PC-3 (cell line): ENCODE results near the gene CPLX1. TPM values are rescaled to one million over a fixed set of nuclear protein-coding genes. Genes with fewer than 3 reads are reported as not detected.

Experiments
- ATAC-seq: fragments of 200-7000 bp; cut with Tn5 transposase; 2 replicates; pipeline ENCODE4 v1.9.1; 2020; ENCODE audit warnings: mild to moderate bottlenecking, moderate library complexity
- BruUV-seq: library from RNA; stranded (reverse); fragments of 400-500 nt; replicated peaks from 2 replicates; lab custom pipeline; 2021; lab: Mats Ljungman, UMichigan
- CTCF ChIA-PET: fragments of 300-600 bp; sonication (Branson Sonifier 250); formaldehyde crosslinking; loops from one replicate; lab custom pipeline; 2022; ENCODE audit warnings: antibody characterized with exemption; lab: Charles Lee
- POLR2A ChIA-PET: fragments of 300-600 bp; sonication (Branson Sonifier 250); formaldehyde crosslinking; loops from one replicate; lab custom pipeline; 2022; ENCODE audit warnings: antibody characterized with exemption; ENCODE audit not compliant: unreplicated experiment; lab: Charles Lee
- DNase-seq: peaks from one replicate; pipeline ENCODE4 v3.0.0-alpha.2; 2015
- H2AFZ ChIP-seq: fragments of 300-600 bp; sonication (generic); 2 replicates; pipeline ENCODE4 v1.6.0; 2016; ENCODE audit warnings: antibody characterized with exemption, low read length
- H3F3A ChIP-seq: fragments of 300-600 bp; sonication (generic); one replicate; pipeline ENCODE4 v1.6.0; 2017; ENCODE audit warnings: antibody characterized with exemption, low read length, control low read depth, mild to moderate bottlenecking; ENCODE audit not compliant: unreplicated experiment
- H3K27ac ChIP-seq: fragments of 300-600 bp; sonication (generic); 2 replicates; pipeline ENCODE4 v1.5.1; 2016; ENCODE audit warnings: mild to moderate bottlenecking, low read length
- H3K27me3 ChIP-seq: fragments of 300-600 bp; sonication (generic); 2 replicates; pipeline ENCODE4 v1.6.1; 2016; ENCODE audit warnings: low read length, mixed read lengths
- H3K36me3 ChIP-seq: fragments of 300-600 bp; sonication (generic); 2 replicates; pipeline ENCODE4 v1.6.1; 2016; ENCODE audit warnings: low read depth, mixed run types, low read length, mixed read lengths
- H3K4me1 ChIP-seq: fragments of 300-600 bp; sonication (generic); 2 replicates; pipeline ENCODE4 v1.5.1; 2016; ENCODE audit warnings: low read length; ENCODE audit not compliant: insufficient read depth
- H3K4me2 ChIP-seq: fragments of 300-600 bp; sonication (generic); 2 replicates; pipeline ENCODE4 v1.6.0; 2016; ENCODE audit warnings: low read length
- H3K4me3 ChIP-seq: fragments of 300-600 bp; sonication (generic); 2 replicates; pipeline ENCODE4 v1.5.1; 2016; ENCODE audit warnings: mild to moderate bottlenecking, low read length, mixed read lengths
- H3K79me2 ChIP-seq: fragments of 300-600 bp; sonication (generic); 2 replicates; pipeline ENCODE4 v1.6.1; 2017; ENCODE audit warnings: low read length, mixed read lengths
- H3K9ac ChIP-seq: fragments of 300-600 bp; sonication (generic); 2 replicates; pipeline ENCODE4 v1.6.0; 2016; ENCODE audit warnings: mild to moderate bottlenecking, low read length
- H3K9me2 ChIP-seq: fragments of 300-600 bp; sonication (generic); replicated peaks from 2 replicates; pipeline ENCODE4 v1.6.1; 2016; ENCODE audit warnings: mixed run types, low read length, mixed read lengths
- H3K9me3 ChIP-seq: fragments of 300-600 bp; sonication (generic); 2 replicates; pipeline ENCODE4 v1.6.1; 2016; ENCODE audit warnings: low read length, mixed read lengths
- H4K20me1 ChIP-seq: fragments of 300-600 bp; sonication (generic); 2 replicates; pipeline ENCODE4 v1.6.1; 2016; ENCODE audit warnings: low read length, mixed read lengths
- CTCF ChIP-seq: fragments of 300-600 bp; sonication (generic); conservative IDR thresholded peaks from 2 replicates; pipeline ENCODE4 v1.5.1; 2017; ENCODE audit warnings: antibody characterized with exemption, low read depth, mild to moderate bottlenecking, low read length
- EZH2 ChIP-seq: fragments of 300-600 bp; sonication (generic); IDR thresholded peaks from one replicate; pipeline ENCODE4 v1.6.1; 2017; ENCODE audit warnings: antibody characterized with exemption, mild to moderate bottlenecking, low read length; ENCODE audit not compliant: unreplicated experiment
- EZH2phosphoT487 ChIP-seq: fragments of 300-600 bp; sonication (generic); IDR thresholded peaks from 2 replicates; pipeline ENCODE4 v1.6.1; 2018; ENCODE audit warnings: mild to moderate bottlenecking, antibody characterized with exemption, low read length, borderline replicate concordance
- intact Hi-C: fragments of 100-400 bp; cut with micrococcal nuclease; formaldehyde crosslinking; loops from 2 replicates; pipeline ENCODE4 v1.9.0; 2023
- total RNA-seq: library from RNA; depleted of rRNA; stranded (reverse); fragments of >200 nt; gene quantifications from 2 replicates; pipeline ENCODE4 v1.2.3, GENCODE V29; 2014

The CPLX1 gene
- total RNA-seq, 1 experiment from 2014 or later, result 0.87 TPM

- Histone ChIP-seq H3K27ac (no peak overlapping the region), H3K79me2 (no peaks in the 10 kb centered on the region), H3K4me1 (no peaks in the 10 kb centered on the region), H3K9ac (no peak overlapping the region), H3K9me3 (peaks cover 6% of the 10 kb centered on the region; the same call in 1 of the 2 replicates), H3K4me3 (no peak overlapping the region), H3K27me3 (no peaks in the 10 kb centered on the region), H3K4me2 (no peak overlapping the region), H3F3A (no peaks in the 10 kb centered on the region), H4K20me1 (no peaks in the 10 kb centered on the region), H3K36me3 (no peaks in the 10 kb centered on the region), H3K9me2 (no peaks in the 10 kb centered on the region), H2AFZ (no peak overlapping the region)
- intact Hi-C loops, result no loop called here
- CTCF ChIA-PET, result no interaction called here
- DNase-seq (no peak), ATAC-seq (no peak)
- BruUV-seq, result no TSS peak
- TF ChIP-seq CTCF (no peak), EZH2phosphoT487 (no peak), EZH2 (no peak)
- POLR2A ChIA-PET, result no interaction called here
Observed at GRCh38 chr4:834368-835147, 8.6 kb upstream of the CPLX1 start.

GRCh38 chr4:833731-834367 is 7.9 kb upstream of the CPLX1 start:
- Histone ChIP-seq H3K36me3 (no peaks in the 10 kb centered on the region), H3K9ac (no peak overlapping the region), H3K9me3 (peaks cover 6% of the 10 kb centered on the region; the same call in 1 of the 2 replicates), H3K4me1 (no peaks in the 10 kb centered on the region), H3K27ac (no peak overlapping the region), H2AFZ (no peak overlapping the region), H4K20me1 (no peaks in the 10 kb centered on the region), H3K4me3 (no peak overlapping the region), H3K27me3 (no peaks in the 10 kb centered on the region), H3K9me2 (no peaks in the 10 kb centered on the region), H3K4me2 (no peak overlapping the region), H3K79me2 (no peaks in the 10 kb centered on the region), H3F3A (no peaks in the 10 kb centered on the region)
- ATAC-seq (no peak), DNase-seq (no peak)
- BruUV-seq, result no TSS peak
- TF ChIP-seq CTCF (no peak), EZH2 (no peak), EZH2phosphoT487 (no peak)
- ChIA-PET CTCF (no interaction called here), POLR2A (no interaction called here)
- intact Hi-C loops, result no loop called here

- intact Hi-C loops, result no loop called here
- H3K4me2 ChIP-seq, result no peak overlapping the region
- BruUV-seq, result no TSS peak
- no peaks in the 10 kb centered on the region for H4K20me1 ChIP-seq
- H3K4me3 ChIP-seq, result no peak overlapping the region
- H3K36me3 ChIP-seq, result no peaks in the 10 kb centered on the region
- DNase-seq, result no peak
- peaks cover 6% of the 10 kb centered on the region; the same call in 1 of the 2 replicates for H3K9me3 ChIP-seq
- ATAC-seq, result no peak
- POLR2A ChIA-PET, result no interaction called here
- CTCF ChIA-PET, result no interaction called here
- H3K27me3 ChIP-seq, result no peaks in the 10 kb centered on the region
- H3K9me2 ChIP-seq, result no peaks in the 10 kb centered on the region
- TF ChIP-seq EZH2phosphoT487, result no peak
- no peak for TF ChIP-seq EZH2
- no peak for TF ChIP-seq CTCF
- no peak overlapping the region for H3K27ac ChIP-seq
- no peak overlapping the region for H3K9ac ChIP-seq
- H2AFZ ChIP-seq, result no peak overlapping the region
- no peaks in the 10 kb centered on the region for H3F3A ChIP-seq
- H3K4me1 ChIP-seq, result no peaks in the 10 kb centered on the region
- no peaks in the 10 kb centered on the region for H3K79me2 ChIP-seq
Observed at GRCh38 chr4:833156-833555, 7.2 kb upstream of the CPLX1 start.
